Activated T-cell treated with anti-CD3 and anti-CD28 coated beads for 4 hours (primary cell): ENCODE measurements around the gene VSX2.
"Not testable (repeated sequence)": the region's sequence is repeated elsewhere in the genome, so short reads cannot be mapped to it uniquely, and the experiment has no call there.

ENCODE experiments used
- DNase-seq: peaks from one replicate; pipeline ENCODE4 v3.0.0-alpha.2; 2020

VSX2 gene

GRCh38 chr14:74260525-74261233, 21.4 kb downstream of the VSX2 start:
- DNase-seq = no peak

- DNase-seq = no peak
These were observed 22.0 kb downstream of the VSX2 start for GRCh38 chr14:74261288-74261687.

GRCh38 chr14:74262076-74262475, 22.8 kb downstream of the VSX2 start:
- no peak for DNase-seq

GRCh38 chr14:74263181-74263580, 23.9 kb downstream of the VSX2 start:
- no peak for DNase-seq

GRCh38 chr14:74263921-74264320, 24.7 kb downstream of the VSX2 start:
- DNase-seq = no peak

GRCh38 chr14:74265301-74265965, 26.2 kb downstream of the VSX2 start:
- DNase-seq = no peak

- no peak for DNase-seq
These were observed 28.3 kb downstream of the VSX2 start for GRCh38 chr14:74267588-74267987.

GRCh38 chr14:74270382-74271177, 31.3 kb downstream of the VSX2 start:
- DNase-seq = not testable (repeated sequence)

GRCh38 chr14:74271365-74271764, 32.1 kb downstream of the VSX2 start:
- DNase-seq = no peak

- DNase-seq = no peak
These were observed 36.1 kb downstream of the VSX2 start for GRCh38 chr14:74275241-74275841.

- no peak for DNase-seq
These were observed 38.8 kb downstream of the VSX2 start for GRCh38 chr14:74278080-74278479.

- DNase-seq = no peak
These were observed 41.8 kb downstream of the VSX2 start for GRCh38 chr14:74281069-74281468.

- no peak for DNase-seq
These were observed 47.5 kb downstream of the VSX2 start for GRCh38 chr14:74286736-74287135.

- DNase-seq = no peak
These were observed 50.6 kb downstream of the VSX2 start for GRCh38 chr14:74289801-74290200.

GRCh38 chr14:74290415-74290814, 51.2 kb downstream of the VSX2 start:
- no peak for DNase-seq

GRCh38 chr14:74292061-74292460, 52.8 kb downstream of the VSX2 start:
- DNase-seq = no peak

- no peak for DNase-seq
These were observed 54.4 kb downstream of the VSX2 start for GRCh38 chr14:74293606-74294005.

GRCh38 chr14:74296037-74296467, 56.8 kb downstream of the VSX2 start:
- DNase-seq = no peak

GRCh38 chr14:74297986-74298385, 58.7 kb downstream of the VSX2 start:
- no peak for DNase-seq

GRCh38 chr14:74299061-74299545, 59.9 kb downstream of the VSX2 start:
- no peak for DNase-seq

GRCh38 chr14:74301594-74302151, 62.4 kb downstream of the VSX2 start:
- no peak for DNase-seq

- DNase-seq = peak; percentile 11
These were observed 62.9 kb downstream of the VSX2 start for GRCh38 chr14:74302152-74302628.
